HG03575 (cell line): ENCODE data around the gene NTN1.

Source experiments
- ATAC-seq: cut with Tn5 transposase; IDR thresholded peaks from one replicate; pipeline ENCODE4 v1.9.1; 2021; ENCODE audit not compliant: unreplicated experiment, insufficient number of reproducible peaks, low FRiP score; ENCODE audit errors: extremely low read depth

NTN1 gene

DNA sequence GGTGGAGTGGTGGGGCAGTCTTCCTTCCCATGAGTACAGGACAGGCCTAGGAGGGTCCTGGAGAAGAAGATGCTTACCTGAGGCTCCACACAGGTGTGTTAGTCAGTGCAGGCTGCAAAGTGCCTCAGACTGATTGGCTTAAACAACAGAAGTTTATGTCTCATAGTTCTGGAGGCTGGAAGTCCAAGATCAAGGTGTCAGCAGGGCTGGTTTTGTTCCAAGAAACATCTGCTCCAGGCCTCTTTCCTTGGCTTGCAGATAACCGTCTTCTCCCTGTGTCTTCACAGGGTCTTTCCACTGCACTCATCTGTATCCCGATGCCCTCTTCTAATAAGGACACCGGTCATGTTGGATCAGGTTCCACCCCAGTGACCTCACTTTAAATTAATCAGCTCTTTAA is 153.0 kb downstream of the NTN1 start:
- no peak for ATAC-seq

- no peak for ATAC-seq
Observed at GRCh38 chr17:9174779-9175574, 153.7 kb downstream of the NTN1 start.

GRCh38 chr17:9175700-9176467 is 154.6 kb downstream of the NTN1 start:
- ATAC-seq = no peak

DNA sequence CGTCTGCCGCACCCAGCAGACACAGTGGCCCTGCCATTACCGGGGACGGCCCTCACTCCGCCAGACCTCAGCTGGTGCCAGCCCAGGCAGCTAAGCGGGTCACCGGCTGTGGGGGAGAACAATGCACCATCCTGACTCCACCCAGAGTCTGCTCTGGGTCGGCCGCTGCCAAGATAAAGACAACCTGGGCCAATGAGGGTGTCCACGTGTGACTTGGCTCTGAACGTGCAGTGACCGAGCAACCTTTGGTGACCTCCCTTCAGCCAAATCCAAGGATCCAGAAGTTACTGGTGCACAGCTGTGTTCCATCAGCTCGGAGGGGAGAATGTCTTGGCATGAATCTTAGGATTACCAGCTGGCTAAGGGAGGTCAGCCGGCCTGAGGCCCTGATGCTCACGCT is 155.9 kb downstream of the NTN1 start:
- ATAC-seq = no peak

DNA sequence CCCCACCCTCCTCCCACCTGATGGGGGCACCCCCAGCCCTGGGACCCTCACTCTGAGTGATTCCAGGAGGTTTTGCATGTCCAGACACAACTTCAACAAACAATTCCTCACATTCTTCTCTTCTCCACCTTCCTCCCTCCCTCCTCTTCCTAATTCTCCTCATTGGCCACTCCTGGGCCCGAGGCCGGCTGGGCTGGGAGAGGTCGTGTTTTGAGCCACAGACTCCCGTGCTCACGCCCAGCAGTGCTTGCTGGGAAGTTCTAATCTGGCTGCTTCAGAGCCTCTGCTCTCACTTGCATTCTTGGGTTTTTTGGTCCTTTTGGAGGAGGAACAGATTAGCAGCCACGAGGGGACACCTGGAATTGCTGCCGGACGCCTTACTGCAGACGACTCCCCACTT is 157.0 kb downstream of the NTN1 start:
- ATAC-seq = no peak

- ATAC-seq = no peak
Observed at GRCh38 chr17:9179602-9180001, 158.3 kb downstream of the NTN1 start.

DNA sequence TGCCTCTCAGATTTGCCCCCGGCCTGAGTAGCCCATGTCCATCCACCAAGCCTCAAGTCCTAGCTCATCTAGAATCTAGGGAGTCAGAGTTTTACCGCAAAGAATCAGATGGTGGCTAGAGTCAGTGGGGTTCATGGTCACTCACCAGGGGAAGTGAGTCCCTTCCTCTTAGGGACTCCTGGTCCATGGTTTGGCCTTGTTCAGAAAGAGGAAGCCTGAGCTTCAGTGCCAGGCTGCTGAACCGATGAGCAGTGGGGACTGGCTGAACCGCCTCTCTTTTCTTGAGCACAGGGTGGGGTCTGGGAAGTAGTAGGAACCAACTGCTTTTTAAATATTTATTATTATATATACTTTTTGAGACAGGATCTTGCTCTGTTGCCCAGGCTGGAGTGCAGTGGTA is 160.3 kb downstream of the NTN1 start:
- ATAC-seq = no peak

DNA sequence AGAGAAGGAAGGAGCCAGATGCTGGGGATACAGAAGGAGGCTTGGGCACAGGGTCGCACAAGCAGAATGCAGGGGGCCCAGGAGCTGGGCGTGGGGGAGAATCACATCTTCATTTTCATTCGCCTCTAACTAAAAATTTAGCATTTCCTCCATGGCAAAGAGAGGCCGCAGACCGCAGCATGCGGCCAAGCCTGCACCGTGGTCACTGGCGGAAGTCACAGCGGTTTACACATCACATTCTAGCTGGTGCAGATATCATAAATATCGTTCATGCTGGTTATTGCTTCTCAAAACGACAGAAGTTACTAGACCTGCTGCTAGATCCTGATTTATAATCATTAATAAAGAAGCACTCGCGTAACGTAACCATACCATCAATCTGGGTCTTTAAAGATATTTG is 162.0 kb downstream of the NTN1 start:
- ATAC-seq = no peak

DNA sequence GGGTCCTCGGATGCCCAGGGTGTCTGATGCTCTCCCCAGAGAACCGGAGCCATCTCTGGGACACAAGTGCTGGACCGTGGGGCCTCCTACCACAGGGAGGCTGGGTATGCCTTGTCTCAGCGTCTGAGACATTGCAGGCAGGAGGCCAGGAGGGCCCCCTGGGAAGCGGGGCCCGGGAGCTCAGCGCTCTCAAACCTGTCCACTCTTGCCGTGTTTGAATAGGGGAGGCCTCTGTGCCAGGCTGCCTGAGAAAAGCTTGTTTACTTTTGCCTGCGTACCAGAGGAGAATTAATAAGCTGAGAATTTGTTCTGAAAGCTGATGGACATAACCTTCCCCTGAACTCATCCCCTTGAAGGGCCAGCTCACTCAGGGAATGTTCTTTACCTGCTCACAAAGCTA is 163.8 kb downstream of the NTN1 start:
- no peak for ATAC-seq

- no peak for ATAC-seq
Observed at GRCh38 chr17:9185688-9186284, 164.5 kb downstream of the NTN1 start.

DNA sequence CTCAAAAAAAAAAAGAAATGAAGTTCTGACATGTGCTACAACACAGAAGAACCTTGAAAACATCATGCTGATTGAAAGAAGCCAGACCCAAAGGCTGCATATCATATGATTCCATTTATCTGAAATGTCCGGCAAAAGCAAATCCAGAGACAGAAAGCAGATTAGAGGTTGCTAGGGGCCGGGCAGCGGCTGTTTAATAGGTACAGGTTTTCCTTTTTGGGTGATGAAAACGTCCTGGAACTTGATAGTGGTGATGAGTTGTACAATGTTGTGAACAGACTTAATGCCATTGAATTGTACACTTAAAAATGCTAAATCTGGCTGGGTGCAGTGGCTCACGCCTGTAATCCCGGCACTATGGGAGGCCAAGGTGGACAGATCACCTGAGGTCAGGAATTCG is 166.5 kb downstream of the NTN1 start:
- no peak for ATAC-seq

DNA sequence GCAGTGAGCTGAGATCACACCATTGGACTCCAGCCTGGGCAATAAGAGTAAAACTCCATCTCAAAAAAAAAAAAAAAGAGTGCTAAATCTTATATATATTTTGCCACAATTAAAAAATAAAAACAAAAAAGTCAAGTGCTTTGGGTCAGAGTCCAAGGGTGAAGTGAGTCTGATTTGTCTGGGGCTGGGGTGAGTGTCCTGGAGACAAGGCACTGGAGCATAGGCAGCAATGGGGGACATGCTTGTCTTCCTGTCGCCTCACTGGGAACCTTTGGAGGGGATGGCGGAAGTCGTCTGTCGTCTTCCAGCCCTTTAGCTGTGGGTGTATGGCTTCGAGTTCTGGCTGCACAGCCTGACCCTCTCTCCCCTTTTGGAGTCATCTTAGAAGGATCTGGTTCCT is 167.1 kb downstream of the NTN1 start:
- ATAC-seq = no peak

DNA sequence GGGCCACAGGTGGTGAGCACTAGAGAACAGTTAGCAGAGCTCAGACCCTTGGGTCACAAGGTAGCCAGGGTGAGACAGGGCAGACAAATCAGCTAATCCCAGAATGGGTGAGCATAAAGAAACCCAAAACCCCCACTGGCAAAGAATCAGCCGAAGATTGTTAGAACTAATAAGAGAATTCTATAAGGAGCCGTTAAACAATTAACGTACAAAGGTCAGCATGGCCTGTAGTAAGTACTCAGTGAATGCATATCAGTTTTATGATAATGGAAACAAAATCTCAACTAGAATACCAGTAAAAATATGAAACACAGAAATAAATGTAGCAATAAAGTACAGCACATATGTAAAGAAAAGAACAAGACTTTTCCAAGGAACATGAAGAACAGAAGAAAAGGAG is 168.6 kb downstream of the NTN1 start:
- no peak for ATAC-seq

DNA sequence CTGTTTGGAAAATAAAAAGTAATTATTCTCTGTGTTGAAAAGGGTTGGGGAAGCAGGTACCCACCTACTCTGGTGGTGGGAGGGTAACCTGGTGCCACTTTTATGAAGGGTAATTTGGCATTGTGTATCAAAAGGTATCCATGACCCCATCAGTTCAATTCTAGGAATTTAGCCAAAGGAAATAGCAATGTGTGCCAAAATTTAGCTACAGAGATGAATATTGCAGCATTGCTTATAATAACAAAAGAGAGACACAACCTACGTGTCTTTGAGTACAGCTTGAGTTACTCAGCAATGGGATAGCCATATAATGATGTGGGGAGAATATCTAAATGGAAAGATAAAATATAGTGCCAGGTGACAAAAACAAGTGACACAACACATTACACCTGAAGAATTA is 170.7 kb downstream of the NTN1 start:
- ATAC-seq = no peak

DNA sequence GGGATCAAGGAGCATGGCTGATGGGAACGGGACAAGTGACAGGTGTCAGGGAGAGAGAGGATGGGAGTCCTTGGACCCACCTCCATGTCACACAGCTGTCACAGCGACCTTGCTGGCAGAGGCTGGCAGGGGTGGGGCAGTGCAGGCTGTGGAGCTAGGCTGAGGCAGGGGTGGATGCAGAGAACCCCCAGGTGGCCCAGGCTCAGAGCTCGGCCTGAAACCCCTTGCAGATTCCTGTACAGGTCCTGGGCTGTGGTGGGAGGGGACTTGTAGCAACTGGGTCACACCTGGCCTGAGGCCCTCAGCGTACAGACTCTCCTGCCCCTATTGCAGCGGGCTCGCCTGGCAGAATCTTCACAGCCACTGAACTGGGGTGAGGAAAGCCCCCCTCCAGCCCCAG is 174.1 kb downstream of the NTN1 start:
- no peak for ATAC-seq

GRCh38 chr17:9195961-9196670 is 174.8 kb downstream of the NTN1 start:
- no peak for ATAC-seq

- ATAC-seq = no peak
Observed at GRCh38 chr17:9199571-9200551, 178.6 kb downstream of the NTN1 start.

- ATAC-seq = no peak
Observed at GRCh38 chr17:9200699-9201359, 179.5 kb downstream of the NTN1 start.
